H1 (cell line): ENCODE measurements around the gene KAT5. TPM values are rescaled to one million over a fixed set of nuclear protein-coding genes. Genes with fewer than 3 reads are reported as not detected.

Source experiments
- BCL11A ChIP-seq, 2 experiments: IDR thresholded peaks; one replicate each; pipeline ENCODE4 v1.6.1; 2011; ENCODE audit warnings: low read depth in 2 of 2, low read length in 2 of 2, mild to moderate bottlenecking in 2 of 2
- CBX8 ChIP-seq: fragments of 300-800, 300-1000 bp; sonication (generic); IDR thresholded peaks from 2 replicates; pipeline ENCODE4 v1.7.1; 2016; ENCODE audit warnings: low read depth, low read length, borderline replicate concordance
- CHD2 ChIP-seq: IDR thresholded peaks from 2 replicates; pipeline ENCODE4 v1.6.1; 2012; ENCODE audit warnings: low read length, improper control_type of control experiment
- CREB1 ChIP-seq: IDR thresholded peaks from 2 replicates; pipeline ENCODE4 v1.6.1; 2012; ENCODE audit warnings: inconsistent platforms
- EP300 ChIP-seq, 2 experiments: IDR thresholded peaks; 1 replicate in 1 of 2; 2 replicates in 1 of 2; pipeline ENCODE4 v1.6.1; 2011 to 2012; ENCODE audit warnings: low read depth in 2 of 2, low read length in 2 of 2, mild to moderate bottlenecking in 2 of 2, borderline replicate concordance in 1 of 2, inconsistent platforms in 1 of 2, moderate library complexity in 1 of 2
- GABPA ChIP-seq: IDR thresholded peaks from 2 replicates; pipeline ENCODE4 v1.6.1; 2011; ENCODE audit warnings: mild to moderate bottlenecking, low read length, moderate library complexity, borderline replicate concordance; ENCODE audit not compliant: insufficient read depth
- GTF2F1 ChIP-seq: IDR thresholded peaks from 2 replicates; pipeline ENCODE4 v1.6.1; 2012; ENCODE audit warnings: low read depth, low read length, improper control_type of control experiment, borderline replicate concordance
- PHF8 ChIP-seq: fragments of 200-600 bp; sonication (generic); conservative IDR thresholded peaks from 2 replicates; pipeline ENCODE4 v1.7.1; 2012; ENCODE audit warnings: low read depth, mild to moderate bottlenecking, inconsistent platforms, low read length, moderate library complexity
- RAD21 ChIP-seq, 2 experiments: IDR thresholded peaks in 1 of 2; conservative IDR thresholded peaks in 1 of 2; 2 replicates each; pipeline ENCODE4 v1.6.1; 2011; ENCODE audit warnings: low read depth in 2 of 2, low read length in 2 of 2, improper control_type of control experiment in 1 of 2, inconsistent platforms in 1 of 2, mild to moderate bottlenecking in 1 of 2, moderate library complexity in 1 of 2
- RNF2 ChIP-seq: fragments of 200-900, 300-1000 bp; sonication (generic); IDR thresholded peaks from 2 replicates; pipeline ENCODE4 v1.7.1; 2016; ENCODE audit warnings: borderline replicate concordance, low read depth, mild to moderate bottlenecking, antibody characterized with exemption, low read length; ENCODE audit not compliant: poor library complexity, severe bottlenecking; ENCODE audit errors: missing control alignments
- SAP30 ChIP-seq: fragments of 300-600 bp; sonication (generic); IDR thresholded peaks from 2 replicates; pipeline ENCODE4 v1.7.1; 2012; ENCODE audit warnings: low read length, moderate library complexity, mild to moderate bottlenecking, inconsistent platforms; ENCODE audit not compliant: insufficient read depth, insufficient replicate concordance
- SIN3A ChIP-seq, 2 experiments: IDR thresholded peaks in 1 of 2; conservative IDR thresholded peaks in 1 of 2; 2 replicates each; pipeline ENCODE4 v1.6.1; 2011 to 2012; ENCODE audit warnings: low read length in 2 of 2, improper control_type of control experiment in 1 of 2, low read depth in 1 of 2, mild to moderate bottlenecking in 1 of 2
- SIRT6 ChIP-seq: IDR thresholded peaks from one replicate; pipeline ENCODE4 v1.7.1; 2012; ENCODE audit warnings: low read length, inconsistent platforms
- TAF1 ChIP-seq: IDR thresholded peaks from 2 replicates; pipeline ENCODE4 v1.6.1; 2011; ENCODE audit warnings: mild to moderate bottlenecking, low read depth, low read length
- TCF12 ChIP-seq: IDR thresholded peaks from 2 replicates; pipeline ENCODE4 v1.6.1; 2011; ENCODE audit warnings: low read depth, mild to moderate bottlenecking, low read length
- polyA plus RNA-seq, 7 experiments: library from polyadenylated mRNA; depleted of rRNA in 3 of 7; stranded (reverse) in 5 of 7; unstranded in 2 of 7; fragments of >200 nt in 5 of 7; fragments of 200-250 nt in 2 of 7; gene quantifications; 1 replicate in 5 of 7; 2 replicates in 1 of 7; 4 replicates in 1 of 7; pipeline versions ENCODE4 v1.2.1 to v1.2.3, GENCODE V29; 2011 to 2013; ENCODE audit warnings: missing spikeins in 2 of 7, mixed read lengths in 2 of 7
- total RNA-seq: library from RNA; stranded (reverse); fragmentation: NEBNext Ultra II Directional; extraction: Animal tissue kit (Norgen Biotek cat#: 25700); gene quantifications from 2 replicates; pipeline ENCODE4 v1.2.1, GENCODE V29; 2021
- TF ChIP-seq, protein P1 (sequence below): IDR thresholded peaks from 2 replicates; pipeline ENCODE4 v1.6.1; 2012; ENCODE audit warnings: inconsistent platforms
- TF ChIP-seq, protein P2 (sequence below): IDR thresholded peaks from 2 replicates; pipeline ENCODE4 v1.6.1; 2011; ENCODE audit warnings: low read depth, mild to moderate bottlenecking, low read length; ENCODE audit not compliant: insufficient read depth
- TF ChIP-seq, protein P3 (sequence below), 3 experiments: IDR thresholded peaks; 1 replicate in 2 of 3; 2 replicates in 1 of 3; pipeline versions ENCODE4 v1.5.1 to v1.6.1; 2011; ENCODE audit warnings: low read length in 3 of 3, mild to moderate bottlenecking in 3 of 3, inconsistent platforms in 2 of 3, low read depth in 1 of 3, moderate library complexity in 1 of 3; ENCODE audit not compliant: insufficient read depth in 1 of 3; ENCODE audit errors: control extremely low read depth in 1 of 3

KAT5 gene
- total and polyA plus RNA-seq, 2 of the 8 experiments (the other 6 are each of a cell fraction or from before 2014, with no cell fraction given) = 26.7 to 37.4 TPM

DNA sequence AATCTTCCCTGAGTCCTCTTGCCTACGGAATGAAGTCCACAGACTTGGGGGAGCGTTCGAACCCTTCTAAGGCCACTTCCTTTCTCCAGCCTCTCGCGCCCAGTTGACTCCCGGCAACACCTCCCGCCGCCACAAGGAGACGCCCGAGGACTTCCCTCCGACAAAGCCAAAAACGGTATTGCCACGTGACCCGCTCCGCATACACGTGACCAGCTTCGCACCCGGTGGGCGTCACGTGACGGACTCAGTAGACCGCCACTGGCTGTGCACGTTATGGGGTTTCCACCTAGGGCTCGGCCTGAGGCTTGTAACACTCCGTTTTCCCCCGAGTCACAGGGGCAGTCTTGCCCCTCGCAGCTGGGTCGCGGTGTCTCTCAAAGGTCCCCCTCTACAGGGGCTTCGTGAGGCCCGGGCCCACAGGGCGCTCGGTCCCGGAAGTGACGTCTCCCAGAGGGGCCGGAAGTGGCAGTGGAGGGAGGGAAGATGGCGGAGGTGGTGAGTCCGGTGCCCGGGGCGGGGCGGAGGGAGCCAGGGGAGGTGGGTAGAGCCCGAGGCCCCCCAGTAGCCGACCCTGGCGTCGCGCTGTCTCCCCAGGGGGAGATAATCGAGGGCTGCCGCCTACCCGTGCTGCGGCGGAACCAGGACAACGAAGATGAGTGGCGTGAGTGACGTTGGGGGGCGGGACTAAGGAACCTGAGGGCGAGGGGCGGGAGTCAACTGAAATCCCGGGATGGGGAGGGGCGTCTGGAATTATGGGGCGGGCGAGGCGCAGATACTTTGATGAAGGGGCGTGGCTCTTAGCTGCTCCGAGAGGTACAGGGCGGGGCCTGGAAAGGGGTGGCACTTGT lies at the start of gene KAT5 (continued):
- TF ChIP-seq SIRT6 (no peak), PHF8 (peak; percentile 99), RNF2 (no peak), CHD2 (peak; percentile 51; the same call in 1 of the 2 replicates), TAF1 (peak; percentile 95), SIN3A (conservative IDR thresholded peaks at IDR 0.05 in 1 of 2, IDR thresholded peaks at IDR 0.05 in 1 of 2; ENCODE audit: low read depth in 1 of 2, low read length in 2 of 2) (peak; percentile 89 to 97; a peak in 3 of 4 replicates), CREB1 (peak; percentile 94), CBX8 (no peak), GTF2F1 (peak; percentile 63; the same call in 1 of the 2 replicates), GABPA (peak; percentile 96), SAP30 (peak; percentile 79), TCF12 (no peak), EP300 (IDR thresholded peaks at IDR 0.05; ENCODE audit: borderline replicate concordance in 1 of 2, low read depth in 2 of 2, low read length in 2 of 2) (0 out of 3 replicates have a peak, but pooled peaks of 1 of the 2 experiments have one; percentile 60), RAD21 (IDR thresholded peaks at IDR 0.05 in 1 of 2, conservative IDR thresholded peaks at IDR 0.05 in 1 of 2; ENCODE audit: low read depth in 2 of 2, low read length in 2 of 2) (peak; percentile 94 to 96), BCL11A (IDR thresholded peaks at IDR 0.05; ENCODE audit: low read depth in 2 of 2, low read length in 2 of 2) (no peak)
- TF ChIP-seq, protein P1, sequence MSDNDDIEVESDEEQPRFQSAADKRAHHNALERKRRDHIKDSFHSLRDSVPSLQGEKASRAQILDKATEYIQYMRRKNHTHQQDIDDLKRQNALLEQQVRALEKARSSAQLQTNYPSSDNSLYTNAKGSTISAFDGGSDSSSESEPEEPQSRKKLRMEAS = peak; percentile 98
- TF ChIP-seq, protein P2, sequence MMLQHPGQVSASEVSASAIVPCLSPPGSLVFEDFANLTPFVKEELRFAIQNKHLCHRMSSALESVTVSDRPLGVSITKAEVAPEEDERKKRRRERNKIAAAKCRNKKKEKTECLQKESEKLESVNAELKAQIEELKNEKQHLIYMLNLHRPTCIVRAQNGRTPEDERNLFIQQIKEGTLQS = peak; percentile 100
- TF ChIP-seq, protein P3, sequence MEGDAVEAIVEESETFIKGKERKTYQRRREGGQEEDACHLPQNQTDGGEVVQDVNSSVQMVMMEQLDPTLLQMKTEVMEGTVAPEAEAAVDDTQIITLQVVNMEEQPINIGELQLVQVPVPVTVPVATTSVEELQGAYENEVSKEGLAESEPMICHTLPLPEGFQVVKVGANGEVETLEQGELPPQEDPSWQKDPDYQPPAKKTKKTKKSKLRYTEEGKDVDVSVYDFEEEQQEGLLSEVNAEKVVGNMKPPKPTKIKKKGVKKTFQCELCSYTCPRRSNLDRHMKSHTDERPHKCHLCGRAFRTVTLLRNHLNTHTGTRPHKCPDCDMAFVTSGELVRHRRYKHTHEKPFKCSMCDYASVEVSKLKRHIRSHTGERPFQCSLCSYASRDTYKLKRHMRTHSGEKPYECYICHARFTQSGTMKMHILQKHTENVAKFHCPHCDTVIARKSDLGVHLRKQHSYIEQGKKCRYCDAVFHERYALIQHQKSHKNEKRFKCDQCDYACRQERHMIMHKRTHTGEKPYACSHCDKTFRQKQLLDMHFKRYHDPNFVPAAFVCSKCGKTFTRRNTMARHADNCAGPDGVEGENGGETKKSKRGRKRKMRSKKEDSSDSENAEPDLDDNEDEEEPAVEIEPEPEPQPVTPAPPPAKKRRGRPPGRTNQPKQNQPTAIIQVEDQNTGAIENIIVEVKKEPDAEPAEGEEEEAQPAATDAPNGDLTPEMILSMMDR (IDR thresholded peaks at IDR 0.05; ENCODE audit: control extremely low read depth in 1 of 3, insufficient read depth in 1 of 3, low read depth in 1 of 3, low read length in 3 of 3) = peak; percentile 95 to 96 (median 95)
